Transverse colon (tissue), 4 donors: ENCODE data around the gene TBC1D13.

Experiments
- EP300 ChIP-seq: sonication (generic); formaldehyde crosslinking; IDR thresholded peaks from one replicate; pipeline ENCODE4 v1.6.1; 2017; ENCODE audit warnings: antibody characterized with exemption, low read depth
- POLR2A ChIP-seq: fragments of 450-650 bp; IDR thresholded peaks from one replicate; pipeline ENCODE4 v1.6.1; 2016; ENCODE audit warnings: antibody characterized with exemption, mild to moderate bottlenecking, moderate library complexity
- POLR2AphosphoS5 ChIP-seq, 3 donors: sonication (generic); formaldehyde crosslinking; IDR thresholded peaks; one replicate each; pipeline ENCODE4 v1.6.1; 2016; ENCODE audit warnings: antibody characterized with exemption in 3 of 3
- TF ChIP-seq, protein P1 (sequence below), 5 experiments: fragments of 200-600 bp in 3 of 5; fragments of 450-650 bp in 2 of 5; sonication (generic) in 3 of 5; IDR thresholded peaks; 1 replicate in 2 of 5; 2 replicates in 3 of 5; pipeline ENCODE4 v1.5.1; 2016 to 2017; ENCODE audit warnings: antibody characterized with exemption in 5 of 5, inconsistent platforms in 3 of 5, mild to moderate bottlenecking in 2 of 5, moderate library complexity in 1 of 5

DNA sequence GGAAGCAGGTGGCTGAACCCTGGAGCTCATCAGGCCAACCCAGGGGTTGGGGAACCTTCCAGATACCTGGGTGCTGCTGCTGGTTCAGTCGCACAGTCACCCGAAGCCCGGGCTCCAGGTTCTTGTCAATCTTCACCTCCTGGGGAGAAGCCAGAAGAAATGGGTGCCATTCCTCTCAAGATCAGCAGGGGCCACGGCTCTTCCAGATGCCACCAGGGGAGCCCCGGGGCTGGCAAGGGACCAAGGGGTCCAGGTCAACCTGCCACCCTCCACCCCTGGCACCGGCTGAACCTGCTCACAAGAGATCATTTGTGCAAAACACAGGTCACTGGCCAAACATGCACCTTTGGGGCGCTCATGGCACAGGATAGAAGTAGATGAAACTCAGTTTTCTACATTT lies 37.9 kb downstream of the TBC1D13 start:
- TF ChIP-seq POLR2A (no peak), POLR2AphosphoS5 (IDR thresholded peaks at IDR 0.05) (no peak), EP300 (no peak)
- TF ChIP-seq, protein P1, sequence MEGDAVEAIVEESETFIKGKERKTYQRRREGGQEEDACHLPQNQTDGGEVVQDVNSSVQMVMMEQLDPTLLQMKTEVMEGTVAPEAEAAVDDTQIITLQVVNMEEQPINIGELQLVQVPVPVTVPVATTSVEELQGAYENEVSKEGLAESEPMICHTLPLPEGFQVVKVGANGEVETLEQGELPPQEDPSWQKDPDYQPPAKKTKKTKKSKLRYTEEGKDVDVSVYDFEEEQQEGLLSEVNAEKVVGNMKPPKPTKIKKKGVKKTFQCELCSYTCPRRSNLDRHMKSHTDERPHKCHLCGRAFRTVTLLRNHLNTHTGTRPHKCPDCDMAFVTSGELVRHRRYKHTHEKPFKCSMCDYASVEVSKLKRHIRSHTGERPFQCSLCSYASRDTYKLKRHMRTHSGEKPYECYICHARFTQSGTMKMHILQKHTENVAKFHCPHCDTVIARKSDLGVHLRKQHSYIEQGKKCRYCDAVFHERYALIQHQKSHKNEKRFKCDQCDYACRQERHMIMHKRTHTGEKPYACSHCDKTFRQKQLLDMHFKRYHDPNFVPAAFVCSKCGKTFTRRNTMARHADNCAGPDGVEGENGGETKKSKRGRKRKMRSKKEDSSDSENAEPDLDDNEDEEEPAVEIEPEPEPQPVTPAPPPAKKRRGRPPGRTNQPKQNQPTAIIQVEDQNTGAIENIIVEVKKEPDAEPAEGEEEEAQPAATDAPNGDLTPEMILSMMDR (IDR thresholded peaks at IDR 0.05) = no peak
